ENCODE results near the gene FAM228B.
A peak's percentile ranks its signal among the peaks of the same experiment; 100 is the strongest.

The FAM228B gene

DNA sequence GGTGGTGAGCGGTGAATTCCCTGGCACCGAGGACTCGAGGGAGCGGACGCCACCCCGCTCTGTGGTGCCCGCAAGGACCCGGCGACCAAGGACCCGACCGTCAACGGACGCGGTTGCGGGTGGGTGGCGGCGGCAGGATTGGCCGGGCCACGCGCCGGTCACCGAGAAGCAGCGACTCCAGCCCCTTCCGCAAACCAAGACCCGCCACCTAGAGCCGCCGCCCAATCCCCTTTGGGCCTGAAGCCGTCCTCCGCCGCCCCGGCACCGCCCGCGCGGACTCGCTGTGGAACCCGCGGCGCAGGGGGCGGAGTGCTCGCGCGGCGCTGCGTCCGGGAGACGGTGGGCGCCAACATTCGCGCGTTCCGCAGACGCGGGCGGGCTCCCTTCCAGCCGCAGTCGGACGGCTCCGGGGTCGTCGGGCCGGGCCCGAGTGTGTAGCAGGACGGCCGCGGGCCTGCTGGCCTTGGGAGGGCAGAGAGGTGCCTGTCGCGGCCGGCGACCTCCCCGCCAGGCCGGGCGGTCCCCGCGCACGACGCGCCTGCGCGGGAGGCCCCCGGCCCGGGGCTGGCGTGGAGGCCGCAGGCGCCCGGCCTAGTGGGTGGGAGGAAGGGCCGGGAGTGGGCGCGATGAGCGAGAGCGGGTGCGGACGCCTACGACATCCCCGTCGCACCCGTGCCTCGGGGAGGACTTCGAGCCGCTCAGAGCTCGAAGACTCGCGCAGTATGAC lies at the start of gene FAM228B, which contains the start of gene PFN4:
TSS of gene FAM228B (plus strand) at position 275 of the 727 bp plus-strand sequence. CDS start 893 bp downstream, outside the sequence.
TSS of gene PFN4 (minus strand) at position 140 of the 727 bp plus-strand sequence. CDS start 799 bp downstream, outside the sequence.
- Histone ChIP-seq H3K4me3 (peak within 1 kb of the TSS; percentile 80), H3K9ac (ENCODE audit: insufficient read length) (peak within 1 kb of the TSS; percentile 79), H3K36me3 (ENCODE audit: insufficient read depth, low read length) (no peaks in the 10 kb centered on the region), H3K27ac (peak within 1 kb of the TSS; percentile 17; the same call in 1 of the 2 replicates), H3K9me3 (ENCODE audit: low read depth, low read length) (no peaks in the 10 kb centered on the region)
- no peak for DNase-seq (ENCODE audit: low read depth, low spot score)
- TF ChIP-seq FOXP2 (optimal IDR thresholded peaks at IDR 0.05; ENCODE audit: control extremely low read depth, extremely low read length, insufficient read depth) = no peak
- no peak for TF ChIP-seq EZH2 (IDR thresholded peaks at IDR 0.05)
- peak; percentile 54 for TF ChIP-seq POLR2AphosphoS5 (IDR thresholded peaks at IDR 0.05; ENCODE audit: borderline replicate concordance, low read depth, low read length)

DNA sequence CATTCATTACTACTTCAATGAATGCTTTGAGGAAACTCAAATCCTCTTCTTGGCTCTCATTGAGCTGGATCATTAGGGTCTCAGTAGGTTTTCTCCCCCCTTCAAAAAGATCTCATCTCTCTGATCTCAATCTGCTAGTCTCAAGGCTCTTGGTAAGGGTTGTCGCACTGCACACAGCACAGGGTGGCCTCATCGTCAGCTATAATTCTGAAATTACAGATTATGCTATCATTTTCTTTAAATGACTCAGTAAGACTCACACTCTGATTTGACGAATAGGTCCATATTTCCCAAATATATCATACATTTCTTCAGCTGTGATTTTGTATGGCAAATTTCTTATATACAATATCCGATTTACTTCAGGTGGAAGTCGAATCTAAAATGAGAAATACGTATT lies 49.5 kb upstream of the FAM228B start:
- DNase-seq (ENCODE audit: low read depth, low spot score) = no peak
- no peak overlapping the region for H3K4me3 ChIP-seq
- no peak for TF ChIP-seq FOXP2 (optimal IDR thresholded peaks at IDR 0.05; ENCODE audit: control extremely low read depth, extremely low read length, insufficient read depth)
- TF ChIP-seq EZH2 (IDR thresholded peaks at IDR 0.05) = no peak
- TF ChIP-seq POLR2AphosphoS5 (IDR thresholded peaks at IDR 0.05; ENCODE audit: borderline replicate concordance, low read depth, low read length) = no peak

GRCh38 chr2:24075259-24075658 lies 48.0 kb upstream of the FAM228B start:
- H3K27ac ChIP-seq = no peak overlapping the region
- H3K9me3 ChIP-seq (ENCODE audit: low read depth, low read length) = no peaks in the 10 kb centered on the region
- peaks cover 31% of the 10 kb centered on the region for H3K36me3 ChIP-seq (ENCODE audit: insufficient read depth, low read length)
- TF ChIP-seq FOXP2 (optimal IDR thresholded peaks at IDR 0.05; ENCODE audit: control extremely low read depth, extremely low read length, insufficient read depth) (no peak), POLR2AphosphoS5 (IDR thresholded peaks at IDR 0.05; ENCODE audit: borderline replicate concordance, low read depth, low read length) (no peak), EZH2 (IDR thresholded peaks at IDR 0.05) (no peak)
- H3K4me3 ChIP-seq = peak overlapping the region; percentile 97
- no peak for DNase-seq (ENCODE audit: low read depth, low spot score)
- peak overlapping the region; percentile 80 for H3K9ac ChIP-seq (ENCODE audit: insufficient read length)

More for the DNA sequence above, 49.5 kb upstream of the FAM228B start:
- no peaks in the 10 kb centered on the region for H3K9me3 ChIP-seq (ENCODE audit: low read depth, low read length)
- peaks cover 45% of the 10 kb centered on the region for H3K36me3 ChIP-seq (ENCODE audit: insufficient read depth, low read length)
- no peak overlapping the region for H3K27ac ChIP-seq
- no peak overlapping the region for H3K9ac ChIP-seq (ENCODE audit: insufficient read length)

- no peaks in the 10 kb centered on the region for H3K9me3 ChIP-seq (ENCODE audit: low read depth, low read length)
- peak within 1 kb of the TSS; percentile 97 for H3K4me3 ChIP-seq
- H3K9ac ChIP-seq (ENCODE audit: insufficient read length) = peak within 1 kb of the TSS; percentile 80
- H3K27ac ChIP-seq = peak within 1 kb of the TSS; percentile 88
- peak; percentile 94 for DNase-seq (ENCODE audit: low read depth, low spot score)
- TF ChIP-seq EZH2 (IDR thresholded peaks at IDR 0.05) = no peak
- TF ChIP-seq POLR2AphosphoS5 (IDR thresholded peaks at IDR 0.05; ENCODE audit: borderline replicate concordance, low read depth, low read length) = peak; percentile 93
- TF ChIP-seq FOXP2 (optimal IDR thresholded peaks at IDR 0.05; ENCODE audit: control extremely low read depth, extremely low read length, insufficient read depth) = no peak
- peaks cover 26% of the 10 kb centered on the region for H3K36me3 ChIP-seq (ENCODE audit: insufficient read depth, low read length)
Observed at GRCh38 chr2:24075915-24076848, 47.1 kb upstream of the FAM228B start, which contains the start of gene SF3B6. Gene SF3B6, minus strand, starts transcription at chr2:24076326. Its CDS starts 97 bp downstream, at chr2:24076229.

DNA sequence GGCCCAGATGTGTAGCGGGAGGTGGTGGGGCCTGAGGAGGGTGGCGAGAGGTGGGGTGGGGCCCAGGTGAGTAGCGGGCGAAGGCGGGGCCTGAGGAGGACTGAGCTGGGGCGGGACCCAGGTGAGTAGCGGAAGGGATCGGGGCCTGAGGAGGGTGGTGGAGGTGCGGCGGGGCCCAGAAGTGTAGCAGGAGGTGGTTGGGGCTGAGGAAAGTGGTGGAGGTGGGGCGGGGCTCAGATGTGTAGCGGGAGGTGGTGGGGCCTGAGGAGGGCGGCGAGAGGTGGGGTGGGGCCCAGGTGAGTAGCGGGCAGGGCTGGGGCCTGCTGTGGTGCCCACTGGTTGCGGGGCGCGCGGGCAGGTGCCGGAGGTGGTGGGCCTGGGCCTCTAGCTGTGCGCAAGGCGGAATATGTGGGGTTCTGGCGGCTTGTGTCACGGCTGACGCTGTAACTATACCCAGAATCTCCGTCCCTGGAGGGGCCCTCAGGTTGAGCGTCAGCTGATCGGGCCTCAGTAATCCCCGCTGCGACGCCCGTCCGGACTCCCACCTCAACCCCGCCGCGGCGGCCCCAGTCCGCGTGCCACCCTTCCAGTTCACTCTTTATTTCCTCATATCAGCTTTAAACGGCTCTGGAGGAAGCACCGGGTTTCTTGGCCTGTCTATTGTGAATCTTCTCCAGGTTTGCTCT lies 46.3 kb upstream of the FAM228B start:
- TF ChIP-seq POLR2AphosphoS5 (IDR thresholded peaks at IDR 0.05; ENCODE audit: borderline replicate concordance, low read depth, low read length) = no peak
- TF ChIP-seq FOXP2 (optimal IDR thresholded peaks at IDR 0.05; ENCODE audit: control extremely low read depth, extremely low read length, insufficient read depth) = no peak
- TF ChIP-seq EZH2 (IDR thresholded peaks at IDR 0.05) = no peak
- Histone ChIP-seq H3K36me3 (ENCODE audit: insufficient read depth, low read length) (peaks cover 20% of the 10 kb centered on the region), H3K4me3 (peak overlapping the region; percentile 97), H3K9me3 (ENCODE audit: low read depth, low read length) (no peaks in the 10 kb centered on the region), H3K27ac (no peak overlapping the region), H3K9ac (ENCODE audit: insufficient read length) (peak overlapping the region; percentile 66)
- no peak for DNase-seq (ENCODE audit: low read depth, low spot score)

DNA sequence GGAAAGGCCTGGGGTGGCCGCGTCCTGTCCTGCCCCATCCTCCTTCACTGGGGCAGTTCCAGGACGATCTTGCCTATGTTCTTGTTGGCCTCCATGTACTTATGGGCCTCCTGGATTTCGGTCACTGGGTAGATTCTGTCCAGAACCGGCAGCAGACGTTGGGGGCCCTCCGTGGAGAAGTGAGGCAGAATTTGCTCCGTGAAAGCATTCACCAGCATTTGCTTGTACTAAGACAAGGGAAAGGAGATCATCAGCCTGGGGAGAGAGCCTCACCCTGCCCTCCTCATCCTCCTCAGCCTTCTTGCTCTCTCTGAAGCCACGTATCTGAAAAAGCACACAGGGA lies 45.8 kb upstream of the FAM228B start:
- Histone ChIP-seq H3K27ac (no peak overlapping the region), H3K4me3 (peak overlapping the region; percentile 97), H3K36me3 (ENCODE audit: insufficient read depth, low read length) (peaks cover 14% of the 10 kb centered on the region), H3K9me3 (ENCODE audit: low read depth, low read length) (no peaks in the 10 kb centered on the region), H3K9ac (ENCODE audit: insufficient read length) (peak overlapping the region; percentile 66)
- DNase-seq (ENCODE audit: low read depth, low spot score) = no peak
- TF ChIP-seq EZH2 (IDR thresholded peaks at IDR 0.05) (no peak), POLR2AphosphoS5 (IDR thresholded peaks at IDR 0.05; ENCODE audit: borderline replicate concordance, low read depth, low read length) (no peak), FOXP2 (optimal IDR thresholded peaks at IDR 0.05; ENCODE audit: control extremely low read depth, extremely low read length, insufficient read depth) (no peak)

DNA sequence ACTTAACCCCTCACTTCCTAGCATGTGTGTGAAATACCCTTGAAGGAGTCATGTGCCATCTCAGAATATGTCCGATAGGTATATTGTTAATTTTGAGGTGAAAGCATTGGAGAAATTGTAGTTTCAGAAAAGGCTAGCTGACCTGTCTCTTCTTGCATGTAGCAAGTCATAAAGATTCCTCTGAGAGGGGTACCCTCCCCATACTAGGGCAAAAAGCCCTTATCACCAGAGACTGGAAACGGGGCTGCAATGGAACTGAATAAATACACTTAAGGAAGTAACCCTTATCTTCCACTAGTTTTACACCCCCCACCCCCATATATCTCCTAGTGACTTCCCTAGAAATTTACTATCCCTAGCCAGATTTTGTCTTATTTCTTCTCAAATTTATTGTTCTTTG lies 45.4 kb upstream of the FAM228B start:
- no peaks in the 10 kb centered on the region for H3K9me3 ChIP-seq (ENCODE audit: low read depth, low read length)
- TF ChIP-seq FOXP2 (optimal IDR thresholded peaks at IDR 0.05; ENCODE audit: control extremely low read depth, extremely low read length, insufficient read depth) (no peak), EZH2 (IDR thresholded peaks at IDR 0.05) (no peak), POLR2AphosphoS5 (IDR thresholded peaks at IDR 0.05; ENCODE audit: borderline replicate concordance, low read depth, low read length) (no peak)
- peak overlapping the region; percentile 66 for H3K9ac ChIP-seq (ENCODE audit: insufficient read length)
- peak overlapping the region; percentile 97 for H3K4me3 ChIP-seq
- peaks cover 11% of the 10 kb centered on the region for H3K36me3 ChIP-seq (ENCODE audit: insufficient read depth, low read length)
- no peak overlapping the region for H3K27ac ChIP-seq
- DNase-seq (ENCODE audit: low read depth, low spot score) = no peak

Measured in SK-N-MC (cell line).